ENCODE results near the gene ZDHHC1.

The ZDHHC1 gene

GRCh38 chr16:67403976-67404555 lies 12.2 kb downstream of the ZDHHC1 start:
- Histone ChIP-seq H3K4me3 (ENCODE audit: low read length, poor library complexity, severe bottlenecking) (no peak overlapping the region), H3K4me2 (ENCODE audit: low read depth, low read length, poor library complexity, severe bottlenecking) (peak overlapping the region; percentile 20), H3K9me2 (replicated peaks; ENCODE audit: low read depth, low read length) (no peaks in the 10 kb centered on the region), H4K20me1 (ENCODE audit: insufficient read depth, low read length, poor library complexity, severe bottlenecking) (no peaks in the 10 kb centered on the region), H3K9ac (ENCODE audit: low read depth, low read length, poor library complexity, severe bottlenecking) (no peak overlapping the region), H2AFZ (ENCODE audit: low read length) (peak overlapping the region; percentile 33), H3K27me3 (ENCODE audit: insufficient read depth, low read length, poor library complexity, severe bottlenecking) (no peaks in the 10 kb centered on the region), H3K36me3 (ENCODE audit: insufficient read depth, low read length) (no peaks in the 10 kb centered on the region), H3K4me1 (ENCODE audit: insufficient read depth, low read length, poor library complexity, severe bottlenecking) (peaks cover 9% of the 10 kb centered on the region), H3K79me2 (ENCODE audit: insufficient read depth, low read length) (no peaks in the 10 kb centered on the region), H3K9me3 (ENCODE audit: insufficient read depth, low read depth, low read length) (no peaks in the 10 kb centered on the region), H3F3A (ENCODE audit: low read depth) (no peaks in the 10 kb centered on the region)
- no peak for TF ChIP-seq EZH2phosphoT487 (IDR thresholded peaks at IDR 0.05; ENCODE audit: borderline replicate concordance)
- no peak for TF ChIP-seq CTCF (conservative IDR thresholded peaks at IDR 0.05; ENCODE audit: low read length)

- no peak for TF ChIP-seq EZH2phosphoT487 (IDR thresholded peaks at IDR 0.05; ENCODE audit: borderline replicate concordance)
- TF ChIP-seq CTCF (conservative IDR thresholded peaks at IDR 0.05; ENCODE audit: low read length) = no peak
- Histone ChIP-seq H3K4me1 (ENCODE audit: insufficient read depth, low read length, poor library complexity, severe bottlenecking) (peaks cover 9% of the 10 kb centered on the region), H3K36me3 (ENCODE audit: insufficient read depth, low read length) (no peaks in the 10 kb centered on the region), H3K79me2 (ENCODE audit: insufficient read depth, low read length) (no peaks in the 10 kb centered on the region), H3K4me2 (ENCODE audit: low read depth, low read length, poor library complexity, severe bottlenecking) (no peak overlapping the region), H3K9me2 (replicated peaks; ENCODE audit: low read depth, low read length) (no peaks in the 10 kb centered on the region), H3K9ac (ENCODE audit: low read depth, low read length, poor library complexity, severe bottlenecking) (no peak overlapping the region), H3F3A (ENCODE audit: low read depth) (no peaks in the 10 kb centered on the region), H3K9me3 (ENCODE audit: insufficient read depth, low read depth, low read length) (no peaks in the 10 kb centered on the region), H3K27me3 (ENCODE audit: insufficient read depth, low read length, poor library complexity, severe bottlenecking) (no peaks in the 10 kb centered on the region), H3K4me3 (ENCODE audit: low read length, poor library complexity, severe bottlenecking) (no peak overlapping the region), H2AFZ (ENCODE audit: low read length) (no peak overlapping the region), H4K20me1 (ENCODE audit: insufficient read depth, low read length, poor library complexity, severe bottlenecking) (no peaks in the 10 kb centered on the region)
Observed at GRCh38 chr16:67400901-67401300, 15.4 kb downstream of the ZDHHC1 start.

- no peaks in the 10 kb centered on the region for H3K36me3 ChIP-seq (ENCODE audit: insufficient read depth, low read length)
- no peaks in the 10 kb centered on the region for H3K9me3 ChIP-seq (ENCODE audit: insufficient read depth, low read depth, low read length)
- H3K9me2 ChIP-seq (replicated peaks; ENCODE audit: low read depth, low read length) = no peaks in the 10 kb centered on the region
- no peak overlapping the region for H3K4me3 ChIP-seq (ENCODE audit: low read length, poor library complexity, severe bottlenecking)
- no peaks in the 10 kb centered on the region for H4K20me1 ChIP-seq (ENCODE audit: insufficient read depth, low read length, poor library complexity, severe bottlenecking)
- TF ChIP-seq EZH2phosphoT487 (IDR thresholded peaks at IDR 0.05; ENCODE audit: borderline replicate concordance) (no peak), CTCF (conservative IDR thresholded peaks at IDR 0.05; ENCODE audit: low read length) (no peak)
- H3K4me1 ChIP-seq (ENCODE audit: insufficient read depth, low read length, poor library complexity, severe bottlenecking) = peaks cover 9% of the 10 kb centered on the region
- H2AFZ ChIP-seq (ENCODE audit: low read length) = no peak overlapping the region
- no peak overlapping the region for H3K9ac ChIP-seq (ENCODE audit: low read depth, low read length, poor library complexity, severe bottlenecking)
- H3K79me2 ChIP-seq (ENCODE audit: insufficient read depth, low read length) = no peaks in the 10 kb centered on the region
- no peaks in the 10 kb centered on the region for H3F3A ChIP-seq (ENCODE audit: low read depth)
- no peak overlapping the region for H3K4me2 ChIP-seq (ENCODE audit: low read depth, low read length, poor library complexity, severe bottlenecking)
- H3K27me3 ChIP-seq (ENCODE audit: insufficient read depth, low read length, poor library complexity, severe bottlenecking) = no peaks in the 10 kb centered on the region
Observed at GRCh38 chr16:67399749-67400704, 16.2 kb downstream of the ZDHHC1 start.

All from Loucy (cell line).